Globus pallidus (tissue), 1 donor: ENCODE measurements around the gene SKA3.

Experiments
- DNase-seq: peaks from one replicate; pipeline ENCODE4 v3.0.0-alpha.2; 2015; ENCODE audit warnings: low spot score

SKA3 gene

GRCh38 chr13:21115231-21115630 is 61.1 kb downstream of the SKA3 start:
- no peak for DNase-seq

GRCh38 chr13:21111546-21111945 is 64.8 kb downstream of the SKA3 start:
- no peak for DNase-seq

- no peak for DNase-seq
Observed at GRCh38 chr13:21109168-21109567, 67.2 kb downstream of the SKA3 start.

GRCh38 chr13:21106089-21106488 is 70.3 kb downstream of the SKA3 start:
- no peak for DNase-seq

GRCh38 chr13:21104199-21105019 is 71.9 kb downstream of the SKA3 start:
- no peak for DNase-seq
